H4 (cell line): ENCODE results near the gene POLR1B. TPM values are rescaled to one million over a fixed set of nuclear protein-coding genes. Genes with fewer than 3 reads are reported as not detected.
"Not testable (repeated sequence)": the region's sequence is repeated elsewhere in the genome, so short reads cannot be mapped to it uniquely, and the experiment has no call there.

ENCODE experiments used
- DNase-seq: peaks from one replicate; pipeline ENCODE4 v3.0.0-alpha.2; 2015; ENCODE audit warnings: low spot score
- total RNA-seq: library from RNA; depleted of rRNA; stranded (reverse); fragments of >200 nt; shearing (Covaris generic); gene quantifications from 2 replicates; pipeline ENCODE4 v1.2.3, GENCODE V29; 2014

POLR1B gene
- total RNA-seq, 1 experiment from 2014 or later = 29.3 TPM

GRCh38 chr2:112541315-112542122 lies 746 bp upstream of the POLR1B start:
- peak; percentile 48 for DNase-seq

- DNase-seq = no peak
These were observed 858 bp downstream of the POLR1B start for GRCh38 chr2:112542984-112543661.

- DNase-seq = peak; percentile 20
These were observed 5.1 kb downstream of the POLR1B start for GRCh38 chr2:112547333-112547732.

- no peak for DNase-seq
These were observed 6.7 kb downstream of the POLR1B start for GRCh38 chr2:112548980-112549379.

- DNase-seq = no peak
These were observed 23.8 kb downstream of the POLR1B start for GRCh38 chr2:112566104-112566503.

- not testable (repeated sequence) for DNase-seq
These were observed 24.2 kb downstream of the POLR1B start for GRCh38 chr2:112566508-112566907.

GRCh38 chr2:112572005-112572404 lies 29.7 kb downstream of the POLR1B start:
- DNase-seq = no peak

- no peak for DNase-seq
These were observed 35.5 kb downstream of the POLR1B start for GRCh38 chr2:112577756-112578155.

GRCh38 chr2:112579241-112579640 lies 37.0 kb downstream of the POLR1B start:
- DNase-seq = peak; percentile 72

- no peak for DNase-seq
These were observed 37.8 kb downstream of the POLR1B start for GRCh38 chr2:112580084-112580483.

- peak; percentile 73 for DNase-seq
These were observed 40.1 kb downstream of the POLR1B start for GRCh38 chr2:112582314-112582746.

- peak; percentile 42 for DNase-seq
These were observed 41.4 kb downstream of the POLR1B start for GRCh38 chr2:112583497-112584133.

- DNase-seq = peak; percentile 98
These were observed 42.0 kb downstream of the POLR1B start, which contains the start of gene CHCHD5 for GRCh38 chr2:112584134-112584890. CHCHD5 (plus strand) TSS chr2:112584609; CDS start chr2:112584648, 39 bp downstream.

GRCh38 chr2:112584891-112585250 lies 42.6 kb downstream of the POLR1B start:
- no peak for DNase-seq

GRCh38 chr2:112585400-112585799 lies 43.1 kb downstream of the POLR1B start:
- no peak for DNase-seq

- DNase-seq = no peak
These were observed 43.7 kb downstream of the POLR1B start for GRCh38 chr2:112585873-112586464.

- DNase-seq = no peak
These were observed 46.4 kb downstream of the POLR1B start for GRCh38 chr2:112588611-112589045.

GRCh38 chr2:112591413-112591812 lies 49.1 kb downstream of the POLR1B start:
- DNase-seq = no peak

GRCh38 chr2:112593736-112594135 lies 51.5 kb downstream of the POLR1B start:
- DNase-seq = no peak

GRCh38 chr2:112597537-112598322 lies 55.5 kb downstream of the POLR1B start:
- no peak for DNase-seq
